ENCODE data around the gene SLC9A1.

DNA sequence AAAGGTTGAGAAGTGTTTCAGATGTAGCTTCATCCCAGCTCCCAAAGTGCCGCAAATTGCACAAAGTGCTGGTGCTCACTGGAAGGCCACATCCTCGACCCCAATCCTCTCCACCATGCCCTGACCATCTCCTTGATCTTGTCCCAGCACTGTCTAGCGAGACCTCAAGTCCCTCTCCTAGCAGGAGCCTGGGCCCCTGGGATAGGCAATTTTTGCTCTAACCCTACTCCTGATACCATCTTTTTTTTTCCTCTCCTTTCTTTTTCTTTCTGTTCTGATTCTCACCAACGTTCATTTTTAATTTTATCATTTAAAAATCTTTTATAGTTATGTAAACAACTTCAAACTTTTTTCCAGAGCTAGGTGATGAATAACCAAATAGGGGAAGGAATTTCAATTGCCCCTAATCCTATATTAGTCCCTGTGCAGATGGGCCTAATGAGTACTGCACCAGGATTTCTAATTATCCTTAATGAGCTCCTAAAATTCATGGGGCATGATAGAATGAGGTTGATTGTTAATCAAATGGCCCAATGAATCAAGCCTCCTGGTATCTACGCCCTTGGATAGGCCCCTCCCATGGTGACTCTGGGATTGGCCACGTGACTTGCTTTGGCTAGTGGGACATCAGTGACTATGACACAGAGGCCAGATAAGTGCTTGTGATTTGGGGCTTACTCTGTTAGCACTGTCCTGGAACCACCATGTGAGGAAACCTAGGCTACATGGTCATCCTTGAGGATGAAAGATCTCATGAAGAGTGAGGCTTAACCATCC lies 100.8 kb downstream of the SLC9A1 start:
- no peak for TF ChIP-seq PPARA (CRISPR knock-in tag; IDR thresholded peaks at IDR 0.05; ENCODE audit: borderline replicate concordance)
- no peak for TF ChIP-seq ZNF8 (CRISPR knock-in tag; IDR thresholded peaks at IDR 0.05)
- no peak for TF ChIP-seq ZFP30 (CRISPR knock-in tag; IDR thresholded peaks at IDR 0.05)
- TF ChIP-seq ISL1 (CRISPR knock-in tag; IDR thresholded peaks at IDR 0.05), result no peak
- no peak for TF ChIP-seq ZNF70 (CRISPR knock-in tag; IDR thresholded peaks at IDR 0.05)
- no peak for TF ChIP-seq ZNF565 (CRISPR knock-in tag; conservative IDR thresholded peaks at IDR 0.05; ENCODE audit: low read depth)
- no peak for TF ChIP-seq RARB (CRISPR knock-in tag; IDR thresholded peaks at IDR 0.05)
- no peak for TF ChIP-seq ARNTL (CRISPR knock-in tag; IDR thresholded peaks at IDR 0.05; ENCODE audit: borderline replicate concordance, low read depth)
- no peak for TF ChIP-seq BACH2 (CRISPR knock-in tag; IDR thresholded peaks at IDR 0.05; ENCODE audit: borderline replicate concordance)
- TF ChIP-seq ZFP3 (CRISPR knock-in tag; IDR thresholded peaks at IDR 0.05), result no peak

Data from SK-N-SH treated with all-trans-retinoic acid at 6 μM for 48 hours (cell line).